Right lobe of liver (tissue), 4 donors: ENCODE results near the gene ZNF184.

Experiments used
- CTCF ChIP-seq, 4 donors: fragments of 200-600 bp in 3 of 4; fragments of 450-650 bp in 1 of 4; IDR thresholded peaks; one replicate each; pipeline versions ENCODE4 v1.5.1 to v1.8.0; 2016 to 2022; ENCODE audit warnings: antibody characterized with exemption in 4 of 4, mild to moderate bottlenecking in 2 of 4
- POLR2A ChIP-seq: fragments of 450-650 bp; IDR thresholded peaks from one replicate; pipeline ENCODE4 v1.6.1; 2017; ENCODE audit warnings: antibody characterized with exemption, mild to moderate bottlenecking
- donor health status: DM: no; HTN: no; CAD: no.
- donor health status: DM: no; HTN: no; CAD: no.
- donor health status: DM: no; HTN: yes; CAD: no.

GRCh38 chr6:27472182-27472616 is 706 bp downstream of the ZNF184 start:
- TF ChIP-seq POLR2A (no peak), CTCF (IDR thresholded peaks at IDR 0.05) (no peak)
